Measurements from ENCODE around the gene STPG2.

- no peak for TF ChIP-seq CTCF (IDR thresholded peaks at IDR 0.05)
- no peak for TF ChIP-seq EZH2 (IDR thresholded peaks at IDR 0.05; ENCODE audit: borderline replicate concordance, insufficient read depth, low read depth, low read length, poor library complexity, severe bottlenecking)
Observed at GRCh38 chr4:98185279-98185678, 42.0 kb upstream of the STPG2 start.

Data from B cell (primary cell).